SW480 (cell line): ENCODE results near the gene RAPGEFL1.
A peak's percentile ranks its signal among the peaks of the same experiment; 100 is the strongest.
"Not testable (repeated sequence)": the region's sequence is repeated elsewhere in the genome, so short reads cannot be mapped to it uniquely, and the experiment has no call there.

Experiments
- DNase-seq: peaks from one replicate; pipeline ENCODE4 v3.0.0-alpha.2; 2016; ENCODE audit warnings: low spot score

RAPGEFL1 gene

GRCh38 chr17:40209404-40210093 is 32.3 kb downstream of the RAPGEFL1 start:
- no peak for DNase-seq

GRCh38 chr17:40213914-40214313 is 36.6 kb downstream of the RAPGEFL1 start:
- DNase-seq, result not testable (repeated sequence)

GRCh38 chr17:40218006-40218739 is 40.9 kb downstream of the RAPGEFL1 start:
- DNase-seq, result no peak

- DNase-seq, result peak; percentile 96
Measured at GRCh38 chr17:40218740-40219593, 41.7 kb downstream of the RAPGEFL1 start, which contains the start of gene WIPF2. WIPF2 (plus strand) TSS chr17:40219304; CDS start chr17:40256460, 37,156 bp downstream.

GRCh38 chr17:40219594-40220338 is 42.5 kb downstream of the RAPGEFL1 start:
- DNase-seq, result peak; percentile 66

GRCh38 chr17:40224718-40225550 is 47.7 kb downstream of the RAPGEFL1 start:
- DNase-seq, result no peak

GRCh38 chr17:40229146-40229545 is 51.9 kb downstream of the RAPGEFL1 start:
- not testable (repeated sequence) for DNase-seq

- DNase-seq, result no peak
Measured at GRCh38 chr17:40230670-40231069, 53.4 kb downstream of the RAPGEFL1 start.

GRCh38 chr17:40231928-40232327 is 54.7 kb downstream of the RAPGEFL1 start:
- DNase-seq, result not testable (repeated sequence)

GRCh38 chr17:40241252-40241834 is 64.1 kb downstream of the RAPGEFL1 start:
- no peak for DNase-seq

GRCh38 chr17:40242774-40243173 is 65.5 kb downstream of the RAPGEFL1 start:
- no peak for DNase-seq

GRCh38 chr17:40243761-40244160 is 66.5 kb downstream of the RAPGEFL1 start:
- DNase-seq, result no peak

- DNase-seq, result no peak
Measured at GRCh38 chr17:40244255-40244654, 67.0 kb downstream of the RAPGEFL1 start.
